ENCODE results near the gene NPHS1.
"Not testable (repeated sequence)": the region's sequence is repeated elsewhere in the genome, so short reads cannot be mapped to it uniquely, and the experiment has no call there.

Gene NPHS1

DNA sequence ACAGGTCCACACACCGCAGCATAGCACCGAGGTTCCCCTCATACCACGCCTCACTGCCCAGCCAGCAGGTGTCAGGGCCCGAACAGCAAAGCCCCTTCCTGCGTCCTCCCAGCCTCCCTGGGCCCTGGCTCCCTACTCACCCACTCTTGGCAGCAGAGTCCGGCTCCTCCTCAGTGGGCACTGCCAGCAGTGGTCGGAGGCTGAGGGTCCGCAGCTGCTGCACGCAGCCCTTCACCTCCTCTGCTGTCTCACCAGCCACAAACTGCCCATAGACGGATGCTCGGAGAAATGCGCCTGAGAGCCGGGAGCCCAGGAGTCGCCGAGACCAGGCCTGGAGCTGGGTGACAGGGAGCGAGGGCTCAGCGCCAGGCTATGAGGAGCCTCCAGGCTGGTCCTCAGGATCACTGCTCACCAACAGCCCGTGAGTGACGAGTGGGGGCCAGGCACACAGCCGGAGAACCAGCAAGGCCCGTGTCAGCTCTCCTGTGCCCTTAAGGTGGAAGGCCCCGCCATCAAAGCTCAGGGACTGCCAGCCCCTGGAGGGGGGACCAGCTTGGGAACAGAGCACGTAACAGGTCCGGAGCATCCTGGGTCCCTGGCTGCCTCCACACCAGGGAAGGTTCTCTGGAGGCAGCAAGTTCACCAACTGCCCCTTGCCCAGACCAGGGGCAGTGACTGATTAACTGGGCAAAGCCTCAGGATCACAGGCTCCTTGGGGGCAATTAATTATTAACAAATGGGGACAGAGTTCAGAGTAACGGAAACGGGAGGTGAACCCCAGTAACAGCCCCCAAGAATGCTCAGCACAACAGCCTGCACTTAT, 39.9 kb downstream of the NPHS1 start, which contains the start of gene PRODH2:
PRODH2 (minus strand) TSS at position 626 of the 823 bp plus-strand sequence; CDS start at position 586, 40 bp downstream.
- no peak for DNase-seq (ENCODE audit: low spot score)

DNA sequence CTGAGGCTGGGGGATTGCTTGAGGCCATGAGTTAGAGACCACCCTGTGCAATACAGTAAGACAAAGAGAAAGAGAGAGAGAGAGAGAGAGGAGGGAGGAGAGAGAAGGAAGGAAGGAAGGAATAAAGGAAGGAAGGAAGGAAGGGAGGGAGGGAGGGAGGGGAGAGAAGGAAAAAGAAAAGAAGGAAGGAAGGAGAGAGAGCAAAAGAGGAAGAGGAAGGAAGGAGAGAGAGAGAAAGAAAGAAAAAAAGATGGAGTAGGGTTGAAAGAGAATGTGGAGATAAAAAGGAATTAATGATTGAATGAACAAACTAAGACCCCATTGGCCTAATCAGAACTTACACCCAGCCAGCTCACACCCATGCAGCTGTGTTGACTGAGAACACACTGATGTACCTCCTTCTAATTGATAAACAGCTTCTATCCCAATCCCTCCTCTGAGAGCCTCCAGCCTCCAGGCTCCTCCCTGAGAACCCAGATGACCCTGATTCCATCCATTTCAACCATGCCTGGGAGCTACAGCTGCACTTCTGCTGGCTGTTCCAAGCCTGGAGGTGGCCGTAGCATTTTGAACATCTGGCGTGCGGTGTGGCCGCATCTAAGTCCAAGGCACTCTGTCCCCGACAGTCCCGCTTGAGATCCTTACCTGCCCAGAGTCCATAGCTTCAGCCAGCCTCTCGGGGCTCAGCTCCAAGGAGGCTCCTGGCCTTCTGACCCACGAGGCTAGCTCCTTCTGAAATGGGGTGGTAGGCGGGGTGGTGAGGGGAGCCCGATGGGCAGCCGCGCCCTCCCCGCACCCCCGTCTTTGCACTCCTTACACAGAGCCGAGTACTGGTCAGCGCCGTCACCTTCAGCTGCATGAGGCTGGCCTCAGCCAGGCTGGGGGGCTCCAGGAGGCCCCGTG, 40.7 kb downstream of the NPHS1 start:
- no peak for DNase-seq (ENCODE audit: low spot score)

DNA sequence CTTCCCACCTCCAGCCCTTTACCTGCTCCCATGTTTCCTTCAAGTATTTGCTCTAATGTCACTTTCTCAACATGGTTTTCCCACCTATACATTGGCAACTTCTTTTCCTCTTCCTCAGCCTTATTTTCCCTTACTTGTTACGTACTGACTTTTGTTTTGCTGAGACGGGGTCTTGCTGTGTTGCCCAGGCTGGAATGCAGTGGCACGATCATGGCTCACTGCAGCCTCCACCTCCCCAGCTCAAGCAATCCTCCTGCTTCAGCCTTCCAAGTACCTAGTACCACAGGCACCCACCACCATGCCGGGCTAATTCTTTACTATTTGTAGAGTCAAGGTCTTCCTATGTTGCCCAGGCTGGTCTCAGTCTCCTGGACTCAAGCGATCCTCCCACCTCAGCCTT, 44.7 kb downstream of the NPHS1 start:
- no peak for DNase-seq (ENCODE audit: low spot score)

DNA sequence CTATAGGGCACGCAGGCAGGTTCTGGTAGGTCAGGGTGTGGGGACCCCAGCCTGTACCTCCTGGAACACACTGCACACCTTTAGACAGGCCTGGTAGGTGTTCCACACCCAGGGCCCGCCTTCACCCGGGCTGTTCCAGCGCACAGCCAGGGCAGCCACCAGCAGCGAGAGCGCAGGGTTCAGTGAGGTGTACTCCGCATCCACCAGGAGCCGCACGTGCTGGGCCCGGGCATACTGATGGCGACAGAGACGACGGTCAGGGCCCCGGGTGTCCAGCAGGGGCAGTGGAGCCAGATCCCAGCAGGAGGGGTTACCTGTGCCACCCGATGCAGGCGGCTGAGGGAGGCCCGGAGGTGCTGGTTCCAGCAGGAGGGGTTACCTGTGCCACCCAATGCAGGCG, 45.7 kb downstream of the NPHS1 start:
- DNase-seq (ENCODE audit: low spot score) = no peak

DNA sequence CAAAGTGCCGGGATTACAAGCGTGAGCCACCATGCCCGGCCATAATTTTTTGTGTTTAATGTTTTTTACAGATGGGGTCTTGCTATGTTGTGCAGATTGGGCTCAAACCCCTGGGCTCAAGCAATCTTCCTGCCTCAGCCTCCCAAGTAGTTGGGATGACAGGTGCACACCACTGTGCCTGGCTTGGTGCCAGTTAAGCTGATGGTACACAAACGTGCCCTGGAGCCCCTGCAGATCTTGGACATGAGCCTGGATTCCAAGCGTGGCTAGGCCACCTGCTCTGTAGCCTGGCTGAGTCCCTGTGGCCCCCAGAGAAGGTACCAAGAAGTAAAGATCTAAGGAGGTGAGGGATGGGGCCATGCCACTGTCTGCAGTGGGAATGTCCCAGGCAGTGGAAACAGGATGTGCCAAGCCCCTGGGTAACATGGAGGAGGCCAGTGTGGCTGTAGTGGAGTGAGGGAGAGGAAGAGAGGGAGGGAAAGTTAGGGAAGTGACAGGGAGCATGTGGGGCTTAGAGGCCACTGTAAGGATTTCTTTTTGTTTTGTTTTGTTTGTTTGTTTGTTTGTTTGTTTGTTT, 46.7 kb downstream of the NPHS1 start:
- DNase-seq (ENCODE audit: low spot score) = no peak

DNA sequence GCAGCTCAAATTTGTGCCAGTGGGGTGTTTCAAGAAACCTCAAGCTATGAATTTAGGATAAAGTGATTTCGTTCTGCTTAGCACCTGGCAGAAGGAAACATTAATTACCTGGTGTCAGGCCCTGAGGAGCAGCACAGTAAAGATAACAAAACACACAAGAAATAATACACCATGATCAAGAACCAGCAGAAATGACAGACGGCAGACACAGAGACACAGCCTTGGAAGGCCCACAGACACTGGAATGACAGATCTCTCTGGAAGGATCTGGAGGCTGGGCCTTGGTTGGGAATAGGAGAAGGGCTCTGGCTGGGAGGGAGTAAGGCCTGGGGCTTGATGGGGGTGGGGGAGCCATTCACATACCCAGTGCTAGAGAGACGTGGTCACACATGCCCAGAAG, 50.5 kb downstream of the NPHS1 start:
- no peak for DNase-seq (ENCODE audit: low spot score)

DNA sequence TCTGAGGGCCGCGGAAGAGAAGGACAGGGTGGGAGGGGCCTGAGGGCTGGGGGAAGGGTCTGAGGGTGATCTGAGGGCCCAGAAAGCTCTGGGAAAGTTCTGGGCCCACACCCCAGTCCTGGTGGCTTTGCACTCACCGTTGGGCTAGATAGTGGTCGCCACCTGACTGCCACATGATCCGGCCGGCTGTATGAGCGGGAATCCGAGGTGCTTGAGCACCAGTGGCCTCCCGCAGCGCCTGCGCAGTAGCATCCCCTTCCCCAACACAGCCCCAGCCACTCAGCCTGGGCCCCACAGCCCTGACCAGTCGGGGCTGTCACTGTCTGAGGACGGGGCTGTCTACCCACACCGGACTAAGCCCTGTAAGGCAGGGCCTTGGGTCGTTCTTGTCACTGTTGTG, 54.6 kb downstream of the NPHS1 start:
- no peak for DNase-seq (ENCODE audit: low spot score)

DNA sequence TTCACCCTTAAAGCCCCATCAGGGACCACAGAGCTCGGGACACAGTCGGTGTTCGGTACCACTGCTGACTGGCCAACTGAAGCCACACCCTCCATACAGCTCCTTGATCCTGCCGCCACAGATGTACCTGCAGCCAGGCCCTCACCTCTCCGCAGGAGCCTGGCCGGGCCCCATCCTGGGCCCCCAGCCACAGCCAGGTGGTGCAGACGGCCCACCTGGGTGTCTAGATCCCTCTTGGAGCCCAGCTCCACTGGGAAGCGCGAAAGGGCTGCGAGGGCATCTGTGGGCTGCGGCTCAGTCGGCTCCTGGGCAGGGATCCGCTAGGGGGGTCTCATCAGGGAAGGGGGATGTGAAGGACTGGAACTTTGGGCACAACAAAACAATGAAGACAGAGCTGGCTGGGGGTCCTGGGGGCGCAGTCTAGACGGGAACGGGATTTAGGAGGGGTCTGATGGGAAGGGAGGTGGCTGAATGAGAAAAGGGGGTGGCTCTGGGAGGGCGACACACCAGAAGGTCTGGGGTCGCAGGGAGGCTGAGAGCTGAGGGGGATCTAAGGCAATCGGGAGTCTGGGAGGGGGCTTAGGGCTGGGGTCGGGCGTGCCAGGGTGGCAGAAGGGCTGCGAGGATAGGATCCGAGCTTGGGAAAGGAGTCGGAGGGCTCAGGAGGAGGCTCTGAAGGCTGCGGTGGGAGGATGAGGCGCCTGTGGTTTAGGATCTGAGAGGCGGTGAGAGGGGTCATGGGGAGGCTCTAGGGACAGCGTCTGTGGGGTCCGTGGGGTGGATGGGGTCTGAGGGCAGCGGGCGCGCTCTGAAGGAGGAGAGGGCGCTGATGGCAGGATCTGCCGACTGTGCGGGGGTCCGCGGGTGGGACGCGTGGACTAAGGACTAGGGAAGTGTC, 55.4 kb downstream of the NPHS1 start:
- DNase-seq (ENCODE audit: low spot score) = no peak

DNA sequence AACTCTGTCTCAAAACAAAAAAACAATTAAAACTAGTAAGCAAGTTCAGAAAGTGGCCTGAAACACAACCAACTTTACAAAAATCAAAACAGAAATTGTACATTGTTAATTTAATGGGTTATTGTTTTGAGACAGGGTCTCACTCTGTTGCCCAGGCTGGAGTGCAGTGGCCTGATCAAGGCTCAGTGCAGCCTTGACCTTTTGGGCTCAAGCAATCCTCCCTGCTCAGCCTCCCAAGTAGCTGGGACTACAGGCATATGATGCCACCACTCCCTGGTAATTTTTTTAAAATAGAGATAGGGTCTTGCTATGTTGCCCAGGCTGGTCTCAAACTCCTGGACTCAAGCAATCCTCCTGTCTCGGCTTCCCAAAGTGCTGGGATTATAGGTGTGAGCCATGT, 56.7 kb downstream of the NPHS1 start:
- not testable (repeated sequence) for DNase-seq (ENCODE audit: low spot score)

DNA sequence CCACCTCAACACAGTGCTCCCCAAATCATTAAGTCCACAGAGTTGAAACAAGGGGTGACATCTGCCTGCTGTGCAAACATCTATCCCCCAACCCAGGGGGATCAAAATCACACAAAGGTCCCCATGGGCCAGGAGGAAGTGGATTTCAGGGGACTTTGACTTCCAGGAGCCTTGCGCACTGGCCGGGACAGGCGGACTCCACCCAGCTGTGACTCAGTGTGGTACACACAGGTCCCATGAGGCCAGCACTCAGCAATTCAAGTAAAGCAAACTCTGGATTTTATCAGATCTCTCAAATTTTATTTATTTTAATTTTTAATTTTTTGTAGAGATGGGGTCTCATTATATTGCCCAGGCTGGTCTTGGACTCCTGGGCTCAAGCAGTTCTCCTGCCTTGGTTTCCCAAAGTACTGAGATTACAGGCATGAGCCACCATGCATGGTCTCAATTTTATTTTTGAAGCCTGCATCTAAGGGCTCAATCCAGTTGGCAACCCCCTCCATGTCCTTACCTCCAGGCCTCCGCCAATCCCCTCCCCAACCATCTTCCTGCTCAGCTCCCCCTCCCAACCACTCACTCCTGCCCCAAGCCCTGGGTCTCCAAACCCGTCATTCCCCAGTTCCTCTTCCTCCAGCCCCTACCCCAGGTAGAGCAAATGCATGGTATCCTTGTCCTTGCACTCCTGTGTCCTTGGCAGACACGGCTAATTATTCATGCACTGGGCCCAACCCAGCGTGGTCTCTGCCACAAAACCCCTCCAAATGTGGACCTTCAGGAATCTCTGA, 58.7 kb downstream of the NPHS1 start:
- no peak for DNase-seq (ENCODE audit: low spot score)

DNA sequence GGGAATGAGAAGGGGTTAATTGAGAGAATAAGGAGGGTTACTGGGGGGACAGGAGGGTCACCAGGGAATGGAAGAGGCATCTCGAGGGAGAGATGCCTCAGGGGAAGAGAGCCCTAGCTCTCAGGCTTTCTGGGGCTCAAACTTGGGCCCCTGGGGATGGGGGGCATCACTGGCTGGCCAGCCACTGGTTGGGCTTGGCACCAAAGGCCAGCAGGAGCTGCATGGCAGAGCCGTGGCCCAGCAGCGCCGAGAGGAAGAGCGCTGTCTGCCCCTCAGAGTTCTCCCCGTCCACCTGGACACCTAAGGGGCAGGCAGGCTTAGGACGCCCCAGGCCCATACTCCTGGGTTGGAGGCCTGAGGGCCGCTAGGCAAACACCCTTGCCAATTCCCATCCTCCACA, 59.4 kb downstream of the NPHS1 start:
- no peak for DNase-seq (ENCODE audit: low spot score)

DNA sequence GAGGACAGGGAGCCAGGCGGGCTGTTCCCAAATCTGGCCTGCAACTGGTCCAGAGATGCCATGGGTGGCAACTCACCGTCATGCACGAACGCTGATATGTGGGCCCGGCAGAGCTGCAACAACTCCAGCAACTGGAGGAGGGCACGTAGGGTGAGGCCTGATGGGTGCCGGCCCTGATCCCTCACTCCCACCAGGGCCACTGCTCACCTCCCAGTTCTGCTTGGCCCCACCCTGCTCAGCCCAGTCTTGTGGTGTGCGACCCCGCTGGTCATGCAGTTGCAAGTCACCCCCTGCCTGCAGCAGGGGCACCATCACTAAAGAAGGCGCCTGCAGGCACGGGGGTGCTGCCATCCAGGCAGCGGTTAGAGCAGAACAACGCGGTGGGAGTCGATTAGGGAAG, 60.0 kb downstream of the NPHS1 start:
- DNase-seq (ENCODE audit: low spot score) = no peak

DNA sequence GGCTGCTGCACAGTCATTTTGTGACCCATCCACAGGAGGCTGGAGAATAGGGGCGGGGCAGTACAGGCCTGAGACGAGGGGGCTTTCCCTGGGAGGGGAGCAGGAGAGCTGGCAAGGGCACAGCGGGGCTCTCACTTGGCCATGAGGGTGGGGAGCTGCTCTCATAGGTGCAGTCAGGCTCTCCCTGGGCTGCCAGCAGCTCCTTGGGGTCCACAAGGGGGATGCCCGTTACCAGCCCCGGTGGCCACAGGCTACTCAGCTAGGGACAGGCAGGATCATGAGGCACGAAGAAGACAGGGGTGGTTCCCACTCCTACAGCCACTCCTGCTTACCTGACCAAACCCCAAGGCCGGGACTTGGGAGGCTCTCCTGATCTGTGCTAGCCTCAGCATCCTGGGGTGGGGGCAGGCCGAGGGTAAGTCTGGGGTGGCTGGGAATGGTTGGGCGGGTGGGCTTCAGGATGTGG, 60.5 kb downstream of the NPHS1 start:
- DNase-seq (ENCODE audit: low spot score) = no peak

DNA sequence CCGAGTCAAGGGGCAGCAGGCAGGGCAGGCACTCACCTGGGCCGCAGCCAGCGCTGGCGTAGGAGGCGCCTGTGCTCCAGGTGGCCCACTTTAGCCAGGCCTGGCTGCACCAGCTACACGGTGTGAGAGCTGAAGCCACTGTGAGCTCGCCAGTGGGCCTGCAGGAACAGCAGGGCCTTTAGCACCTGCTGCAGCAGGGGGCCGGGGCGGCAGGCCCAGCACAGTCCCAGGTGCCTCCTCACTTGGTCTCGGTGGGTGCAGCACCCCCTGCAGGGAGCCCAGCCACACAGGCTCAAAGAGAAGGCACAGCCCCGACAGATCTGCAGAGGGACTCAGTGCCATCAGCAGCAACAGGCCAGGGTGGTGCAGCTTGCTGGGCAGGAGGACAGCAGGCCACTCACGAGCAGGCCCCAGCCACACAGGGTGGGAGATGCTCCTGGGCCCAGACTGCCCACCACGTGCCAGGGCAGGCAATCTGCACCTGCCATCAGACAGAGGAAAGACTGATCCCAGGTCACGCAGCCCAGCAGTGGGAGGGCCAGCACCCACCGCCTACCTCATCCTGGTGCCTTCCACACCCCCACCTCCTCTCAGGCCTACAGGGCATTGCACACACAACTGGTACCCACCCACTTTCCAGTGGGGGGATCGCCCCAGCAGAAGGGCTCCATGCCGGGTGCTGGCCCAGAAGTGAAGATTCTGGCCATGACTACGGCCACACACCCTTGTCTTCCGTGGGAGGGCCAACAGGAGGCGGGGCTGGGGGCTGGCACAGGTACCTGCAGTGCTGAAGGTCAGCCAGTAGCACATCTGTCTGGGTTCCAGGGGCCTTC, 61.1 kb downstream of the NPHS1 start:
- no peak for DNase-seq (ENCODE audit: low spot score)

DNA sequence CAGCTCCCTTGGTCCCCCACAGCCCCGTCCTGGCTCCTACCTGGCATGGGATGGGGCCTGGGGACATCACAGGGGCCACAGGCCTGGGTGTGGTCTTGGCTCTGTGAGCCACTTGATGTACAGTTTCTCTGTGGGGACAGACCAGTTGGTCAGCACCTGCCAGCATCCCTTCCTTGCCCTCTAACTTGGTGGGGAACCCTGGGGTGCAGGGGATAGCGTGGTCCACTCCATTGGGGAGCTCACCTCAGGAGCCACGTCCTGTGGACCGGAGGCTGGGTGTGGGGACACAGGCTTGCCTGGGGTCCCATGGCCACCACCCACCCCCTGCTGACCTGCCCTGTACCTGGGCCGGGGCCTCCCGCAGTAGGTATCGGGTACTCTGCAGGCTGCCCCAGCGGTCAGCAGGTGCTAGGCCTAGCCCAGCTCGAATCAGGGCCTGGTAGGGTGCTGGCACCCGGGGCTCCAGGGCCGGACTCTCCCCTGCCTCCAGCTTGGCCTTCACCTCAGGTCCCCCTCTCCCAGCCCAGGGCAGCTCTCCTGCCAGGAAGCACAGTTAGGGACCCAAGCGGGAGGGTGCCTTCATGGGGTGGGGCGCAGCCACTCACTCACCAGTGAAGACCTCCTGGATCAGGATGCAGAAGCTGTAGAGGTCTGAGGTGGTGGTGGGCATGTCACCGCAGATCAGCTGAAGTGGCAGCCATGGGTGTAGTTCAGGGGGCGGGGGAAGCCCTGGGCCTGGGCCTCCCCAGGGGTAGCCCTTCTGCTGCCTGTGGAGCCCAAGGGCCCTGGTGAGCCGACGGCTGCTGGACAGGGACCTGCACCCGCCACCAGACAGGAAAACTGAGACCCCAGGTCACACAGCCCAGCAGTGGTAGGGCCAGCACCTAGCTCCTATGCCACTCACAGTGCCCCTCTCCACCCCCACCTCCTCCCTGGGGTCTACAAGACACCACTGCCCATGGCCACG, 62.0 kb downstream of the NPHS1 start:
- no peak for DNase-seq (ENCODE audit: low spot score)

DNA sequence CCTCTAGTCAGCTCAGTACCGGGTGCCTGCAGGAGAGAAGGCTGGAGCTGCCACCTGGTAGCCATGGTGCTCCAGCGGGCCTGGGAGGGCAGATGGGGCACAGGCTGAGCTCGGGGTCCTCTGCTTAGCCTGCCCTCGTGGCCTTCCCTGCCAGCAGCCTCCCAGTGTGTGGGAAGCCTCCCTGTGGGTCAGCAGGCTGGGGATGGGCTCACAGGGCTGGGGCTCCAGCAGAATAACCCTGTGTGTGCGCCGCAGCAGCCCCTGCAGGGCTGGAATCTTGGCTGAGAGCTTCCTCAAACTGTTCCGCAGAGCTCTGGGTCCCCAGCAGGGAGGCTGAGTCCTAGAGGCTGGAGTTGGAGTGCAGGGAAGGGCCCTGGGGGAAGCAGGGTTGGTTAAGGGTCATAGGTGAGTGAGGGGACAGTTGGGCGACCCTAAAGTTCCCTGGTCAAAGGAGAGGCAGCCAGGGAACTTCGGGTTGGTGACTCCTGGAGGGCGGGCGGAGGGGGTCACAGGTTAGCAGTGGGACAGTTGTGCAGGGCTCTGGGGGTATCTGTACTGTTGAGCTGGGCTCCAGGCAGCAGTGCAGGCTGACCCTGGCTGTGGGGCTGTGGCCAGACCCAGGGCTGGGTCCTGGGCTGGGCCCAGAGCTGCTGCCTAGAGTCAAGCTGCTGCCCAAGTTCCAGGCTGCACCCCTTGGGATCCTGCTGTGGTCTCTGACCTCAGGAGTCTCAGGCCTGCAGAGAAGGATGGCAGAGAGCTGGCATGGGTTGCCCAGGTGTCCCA, 62.9 kb downstream of the NPHS1 start:
- DNase-seq (ENCODE audit: low spot score) = no peak

DNA sequence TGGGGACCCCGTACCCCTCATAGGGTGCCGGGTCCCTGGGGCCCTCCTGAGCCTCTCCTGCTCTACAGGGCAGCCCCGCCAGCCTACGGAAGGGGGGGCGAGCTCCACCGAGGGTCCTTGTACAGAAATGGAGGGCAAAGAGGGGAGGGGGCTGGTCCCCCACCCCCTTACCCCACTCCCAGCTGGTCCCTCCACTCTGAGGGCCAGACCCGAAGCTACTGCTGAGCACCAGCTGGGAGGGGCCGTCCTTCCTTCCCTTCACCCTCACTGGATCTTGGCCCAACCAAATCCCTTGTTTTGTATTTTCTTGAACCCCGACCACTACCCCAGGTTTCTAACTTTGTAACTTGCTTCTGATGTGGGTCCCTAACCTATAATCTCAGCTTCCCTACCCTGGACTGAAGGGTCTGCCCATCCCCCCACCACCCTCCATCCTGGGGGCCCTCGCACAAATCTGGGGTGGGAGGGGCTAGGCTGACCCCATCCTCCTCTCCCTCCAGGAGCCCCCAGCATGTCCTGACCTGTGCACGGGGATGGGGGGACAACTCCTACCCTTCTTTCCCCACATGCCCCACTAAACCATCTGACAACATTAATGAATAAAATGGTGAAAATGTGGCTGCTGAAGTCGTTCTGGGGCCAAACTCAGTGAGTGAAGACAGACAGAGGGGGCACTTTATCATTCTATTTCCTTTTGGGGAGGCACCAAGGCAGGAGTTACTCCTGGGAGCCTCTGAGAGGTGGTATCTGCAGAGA, 63.9 kb downstream of the NPHS1 start:
- no peak for DNase-seq (ENCODE audit: low spot score)
